ENCODE results near the gene GLIPR1L2.
"Not testable (repeated sequence)": the region's sequence is repeated elsewhere in the genome, so short reads cannot be mapped to it uniquely, and the experiment has no call there.

DNA sequence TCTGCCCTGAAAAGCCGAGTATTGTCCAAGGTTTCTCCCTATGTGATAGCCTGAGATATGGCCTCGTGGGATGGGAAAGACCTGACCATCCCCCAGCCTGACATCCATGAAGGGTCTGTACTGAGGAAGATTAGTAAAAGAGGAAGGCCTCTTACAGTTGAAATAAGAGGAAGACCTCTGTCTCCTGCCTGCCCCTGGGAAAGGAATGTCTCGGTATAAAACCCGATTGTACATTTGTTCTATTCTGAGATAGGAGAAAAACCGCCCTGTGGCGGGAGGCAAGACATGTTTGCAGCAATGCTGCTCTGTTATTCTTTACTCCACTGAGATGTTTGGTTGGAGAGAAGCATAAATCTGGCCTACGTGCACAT, 54.2 kb downstream of the GLIPR1L2 start:
- not testable (repeated sequence) for TF ChIP-seq EZH2 (IDR thresholded peaks at IDR 0.05; ENCODE audit: borderline replicate concordance, insufficient read depth, low read depth, low read length, poor library complexity, severe bottlenecking); CTCF (IDR thresholded peaks at IDR 0.05)

Data from B cell (primary cell).